RPMI7951 (cell line): ENCODE measurements around the gene CDH23. TPM values are rescaled to one million over a fixed set of nuclear protein-coding genes. Genes with fewer than 3 reads are reported as not detected.

ENCODE experiments used
- DNase-seq: peaks from one replicate; pipeline ENCODE4 v3.0.0-alpha.2; 2012; ENCODE audit warnings: low read depth
- total RNA-seq: library from RNA; depleted of rRNA; stranded (reverse); fragments of >200 nt; shearing (Covaris generic); gene quantifications from 2 replicates; pipeline ENCODE4 v1.2.3, GENCODE V29; 2014

CDH23 gene
- total RNA-seq, 1 experiment from 2014 or later = not detected

GRCh38 chr10:71622154-71622526, 225.4 kb downstream of the CDH23 start:
- DNase-seq = peak; percentile 56

- no peak for DNase-seq
Observed at GRCh38 chr10:71622616-71623015, 225.9 kb downstream of the CDH23 start.

GRCh38 chr10:71623098-71623985, 226.6 kb downstream of the CDH23 start:
- peak; percentile 24 for DNase-seq

- no peak for DNase-seq
Observed at GRCh38 chr10:71623986-71624291, 227.2 kb downstream of the CDH23 start.

GRCh38 chr10:71625445-71626175, 228.9 kb downstream of the CDH23 start:
- DNase-seq = no peak

- DNase-seq = no peak
Observed at GRCh38 chr10:71627230-71627939, 230.7 kb downstream of the CDH23 start.

- DNase-seq = no peak
Observed at GRCh38 chr10:71627956-71628355, 231.2 kb downstream of the CDH23 start.

GRCh38 chr10:71629131-71629530, 232.4 kb downstream of the CDH23 start:
- DNase-seq = no peak

GRCh38 chr10:71630168-71630567, 233.4 kb downstream of the CDH23 start:
- no peak for DNase-seq

GRCh38 chr10:71631007-71631861, 234.5 kb downstream of the CDH23 start:
- no peak for DNase-seq

- no peak for DNase-seq
Observed at GRCh38 chr10:71632200-71632820, 235.6 kb downstream of the CDH23 start.

GRCh38 chr10:71632896-71633600, 236.3 kb downstream of the CDH23 start:
- no peak for DNase-seq

GRCh38 chr10:71633920-71634319, 237.2 kb downstream of the CDH23 start:
- no peak for DNase-seq

GRCh38 chr10:71634531-71635164, 237.9 kb downstream of the CDH23 start:
- DNase-seq = no peak

- DNase-seq = no peak
Observed at GRCh38 chr10:71635251-71635866, 238.6 kb downstream of the CDH23 start.

GRCh38 chr10:71635867-71636266, 239.1 kb downstream of the CDH23 start:
- no peak for DNase-seq

- DNase-seq = no peak
Observed at GRCh38 chr10:71636588-71636987, 239.9 kb downstream of the CDH23 start.

GRCh38 chr10:71637305-71637704, 240.6 kb downstream of the CDH23 start:
- DNase-seq = no peak

GRCh38 chr10:71638064-71638821, 241.5 kb downstream of the CDH23 start:
- no peak for DNase-seq
